Gastroesophageal sphincter (tissue), 3 donors: ENCODE data around the gene OTOG.

Source experiments
- CTCF ChIP-seq, 4 experiments: fragments of 200-600 bp in 2 of 4; fragments of 450-650 bp in 2 of 4; sonication (generic) in 1 of 4; IDR thresholded peaks; one replicate each; pipeline ENCODE4 v1.5.1; 2017 to 2019; ENCODE audit warnings: antibody characterized with exemption in 4 of 4, mild to moderate bottlenecking in 2 of 4, moderate library complexity in 2 of 4
- EP300 ChIP-seq: sonication (generic); formaldehyde crosslinking; IDR thresholded peaks from one replicate; pipeline ENCODE4 v1.6.1; 2017; ENCODE audit warnings: antibody characterized with exemption, mild to moderate bottlenecking
- POLR2A ChIP-seq, 2 donors: fragments of 450-650 bp; IDR thresholded peaks; one replicate each; pipeline ENCODE4 v1.6.1; 2017; ENCODE audit warnings: antibody characterized with exemption in 2 of 2, mild to moderate bottlenecking in 2 of 2, moderate library complexity in 1 of 2

- TF ChIP-seq CTCF (IDR thresholded peaks at IDR 0.05) (no peak), POLR2A (IDR thresholded peaks at IDR 0.05) (no peak), EP300 (no peak)
Observed at GRCh38 chr11:17515443-17516176, 31.4 kb upstream of the OTOG start.
